NT2/D1 (cell line): ENCODE measurements around the gene GLIS1.

Experiments used
- SUZ12 ChIP-seq: IDR thresholded peaks from 2 replicates; pipeline ENCODE4 v1.6.1; 2011; ENCODE audit not compliant: insufficient read length, insufficient read depth; ENCODE audit errors: extremely low read depth
- ZNF274 ChIP-seq: IDR thresholded peaks from 2 replicates; pipeline ENCODE4 v1.6.1; 2011; ENCODE audit warnings: mild to moderate bottlenecking, low read depth, low read length

DNA sequence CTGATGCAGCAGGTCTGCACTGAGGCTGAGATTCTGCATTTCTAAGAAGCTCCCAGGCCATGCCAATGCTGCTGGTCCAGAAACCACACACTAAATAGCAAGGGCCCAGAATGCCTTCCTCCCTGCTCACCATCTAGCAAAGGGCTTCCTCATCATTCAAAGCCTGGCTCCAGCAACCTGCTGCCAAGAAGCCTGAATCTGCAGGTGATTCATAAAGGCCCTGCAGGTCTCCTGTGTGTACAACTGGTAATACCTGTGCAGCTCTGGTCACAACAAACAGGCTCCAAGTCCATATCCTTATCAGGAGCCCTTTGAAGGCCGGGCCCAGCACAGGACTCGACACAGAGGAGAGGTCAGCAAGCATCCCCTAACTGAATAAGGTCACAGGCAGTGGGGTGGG, 26.7 kb downstream of the GLIS1 start:
- TF ChIP-seq SUZ12: no peak
- TF ChIP-seq ZNF274: no peak
